Measurements from ENCODE around the gene TRMT44. TPM values are rescaled to one million over a fixed set of nuclear protein-coding genes. Genes with fewer than 3 reads are reported as not detected.
"Not testable (repeated sequence)": the region's sequence is repeated elsewhere in the genome, so short reads cannot be mapped to it uniquely, and the experiment has no call there.

Gene TRMT44
- total RNA-seq, 1 experiment from 2014 or later = 13.0 TPM

DNA sequence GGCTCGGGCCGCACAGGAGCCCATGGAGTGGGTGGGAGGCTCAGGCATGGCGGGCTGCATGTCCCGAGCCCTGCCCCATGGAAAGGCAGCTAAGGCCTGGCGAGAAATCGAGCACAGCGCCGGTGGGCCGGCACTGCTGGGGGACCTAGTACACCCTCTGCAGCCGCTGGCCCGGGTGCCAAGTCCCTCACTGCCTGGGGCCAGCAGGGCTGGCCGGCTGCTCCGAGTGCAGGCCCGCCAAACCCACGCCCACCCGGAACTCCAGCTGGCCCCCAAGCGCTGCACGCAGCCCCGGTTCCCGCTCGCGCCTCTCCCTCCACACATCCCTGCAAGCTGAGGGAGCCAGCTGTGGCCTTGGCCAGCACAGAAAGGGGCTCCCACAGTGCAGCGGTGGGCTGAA is 50.9 kb downstream of the TRMT44 start:
- not testable (repeated sequence) for DNase-seq (ENCODE audit: low read depth)

DNA sequence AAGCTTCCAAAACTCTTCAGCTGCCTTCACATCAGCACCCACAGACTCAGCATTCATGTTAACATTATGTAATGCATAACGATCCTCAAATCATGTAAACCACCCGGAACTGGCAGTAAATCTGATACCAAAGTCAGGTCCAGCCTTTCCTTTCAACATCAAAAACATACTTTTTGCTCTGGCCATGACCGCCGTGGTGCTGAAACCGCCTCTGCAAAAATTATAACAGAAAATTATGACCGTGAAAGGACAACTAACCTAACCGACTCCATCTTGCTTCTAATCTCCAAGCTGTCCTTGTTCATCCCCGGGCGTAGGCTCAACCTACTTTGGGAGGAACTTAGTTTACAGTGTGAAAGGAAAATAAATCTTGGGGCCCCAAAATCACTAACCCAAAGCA is 51.6 kb downstream of the TRMT44 start:
- no peak for DNase-seq (ENCODE audit: low read depth)

DNA sequence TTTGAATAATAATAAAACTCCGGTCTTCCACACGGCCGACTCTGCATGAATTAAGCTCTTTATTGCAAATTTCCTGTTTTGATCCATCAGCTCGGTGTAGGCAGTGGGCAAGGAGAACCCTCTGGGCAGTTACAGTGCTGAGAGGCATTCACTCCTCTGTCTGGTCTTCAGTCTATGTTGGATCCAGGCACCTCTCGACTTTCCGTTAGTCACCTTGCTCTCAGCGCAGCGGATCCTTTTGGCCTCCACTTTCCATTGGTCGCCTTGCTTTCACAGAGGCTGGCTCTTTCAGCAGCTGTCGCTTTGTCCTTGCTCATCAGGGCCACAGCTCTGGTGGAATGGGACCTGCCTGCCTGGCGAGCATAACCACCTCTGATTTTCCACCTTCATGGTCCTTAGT is 52.9 kb downstream of the TRMT44 start:
- no peak for DNase-seq (ENCODE audit: low read depth)

DNA sequence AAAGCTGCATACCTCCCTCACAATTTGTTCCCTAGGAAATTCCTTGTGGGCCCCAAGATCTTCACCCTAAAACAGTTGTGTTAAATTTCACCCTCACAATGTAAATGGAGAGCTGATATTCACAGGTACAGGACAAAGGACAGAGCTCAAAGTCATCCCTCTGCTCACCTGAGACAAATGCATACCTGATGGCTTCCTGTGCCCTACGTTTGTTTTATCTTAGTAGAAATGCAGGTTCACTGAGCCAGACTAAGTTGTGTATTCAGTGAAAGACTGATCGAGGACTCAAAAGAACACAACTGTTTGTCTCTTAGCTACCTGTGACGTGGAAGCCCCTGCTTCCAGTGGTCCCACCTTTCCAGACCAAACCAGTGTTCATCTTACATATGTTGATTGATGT is 53.6 kb downstream of the TRMT44 start:
- DNase-seq (ENCODE audit: low read depth) = no peak

DNA sequence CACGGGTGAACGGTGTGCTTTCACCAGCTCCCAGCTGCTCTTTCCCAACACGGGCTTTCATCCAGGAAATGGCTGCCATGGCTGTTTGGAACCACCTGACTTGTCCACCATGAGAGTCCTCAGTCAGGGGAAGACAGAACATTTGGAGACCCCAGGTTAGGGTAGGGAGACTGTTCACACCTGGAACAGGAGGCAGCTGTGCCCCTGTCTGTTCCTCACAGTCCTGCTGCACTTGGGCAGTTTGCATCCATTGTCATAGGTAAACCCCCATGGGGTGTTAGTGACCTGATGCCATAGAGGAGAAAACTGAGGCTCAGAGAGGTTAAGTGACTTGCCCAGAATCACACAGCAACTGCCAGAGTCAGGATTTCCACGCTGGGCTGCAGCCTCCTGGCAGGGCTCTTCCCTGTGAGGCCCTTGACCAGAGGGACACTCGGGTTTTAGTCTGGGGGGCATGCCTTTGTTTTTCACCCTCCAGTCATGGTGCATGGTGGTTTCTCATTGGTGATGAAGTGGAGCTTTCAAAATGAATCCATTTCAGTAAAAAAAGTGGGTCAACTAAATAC is 54.5 kb downstream of the TRMT44 start:
- DNase-seq (ENCODE audit: low read depth) = no peak

DNA sequence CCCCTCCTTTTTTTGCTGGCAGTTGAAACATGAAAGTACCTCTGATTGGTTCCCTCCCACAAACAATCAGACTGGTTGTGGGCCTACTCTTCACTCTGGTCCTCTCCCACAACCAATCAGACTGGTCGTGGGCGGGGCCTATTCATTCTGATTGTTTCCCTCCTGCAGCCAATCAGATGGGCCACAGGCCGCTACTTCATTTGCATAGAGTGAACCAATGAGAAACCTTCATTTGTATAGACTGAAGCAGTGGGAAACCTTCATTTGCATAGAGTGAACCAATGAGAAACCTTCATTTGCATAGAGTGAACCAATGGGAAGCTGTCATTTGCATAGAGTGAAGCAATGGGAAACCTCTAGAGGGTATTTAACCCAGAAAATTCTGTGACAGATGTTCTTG is 55.2 kb downstream of the TRMT44 start:
- DNase-seq (ENCODE audit: low read depth) = no peak

DNA sequence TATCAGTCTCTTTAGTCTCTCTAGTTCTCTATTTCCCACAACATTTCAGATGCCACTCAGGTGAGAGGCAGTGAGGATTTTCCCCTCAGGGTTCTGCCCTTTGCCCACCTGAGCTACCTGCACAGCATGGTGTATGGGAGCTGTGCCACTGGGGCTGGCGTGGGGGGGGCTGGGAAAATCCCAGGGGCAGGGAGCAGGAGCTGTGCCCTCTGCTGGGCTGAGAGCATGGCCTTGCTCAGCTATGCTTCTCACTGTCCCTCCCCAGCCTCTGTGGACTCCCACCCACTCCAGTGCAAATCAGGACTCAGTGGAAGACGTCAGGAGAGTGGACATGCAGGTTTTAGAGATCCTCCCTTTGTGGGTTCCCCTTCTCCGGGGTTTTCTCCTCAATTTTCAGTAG is 57.2 kb downstream of the TRMT44 start:
- DNase-seq (ENCODE audit: low read depth) = no peak

DNA sequence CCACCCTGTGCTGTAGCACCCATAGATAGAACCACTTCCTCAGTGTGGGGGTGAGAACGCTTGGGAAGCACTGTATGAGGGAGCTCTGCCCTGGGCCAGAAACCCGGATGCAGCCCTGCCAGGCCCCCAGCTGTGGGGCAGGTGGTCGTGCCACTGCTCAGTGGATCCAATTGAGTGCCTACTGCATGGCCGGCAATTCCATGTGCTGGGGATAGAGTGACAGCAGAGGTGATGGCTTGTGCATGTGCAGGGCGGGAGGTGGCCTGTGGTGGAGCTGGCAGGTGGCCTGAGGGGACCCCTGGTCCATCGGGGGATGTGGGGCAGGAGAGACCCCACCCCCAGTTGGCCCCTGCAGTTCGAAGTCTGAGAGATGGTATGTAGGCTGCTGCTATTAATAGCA is 60.4 kb downstream of the TRMT44 start:
- DNase-seq (ENCODE audit: low read depth) = no peak

DNA sequence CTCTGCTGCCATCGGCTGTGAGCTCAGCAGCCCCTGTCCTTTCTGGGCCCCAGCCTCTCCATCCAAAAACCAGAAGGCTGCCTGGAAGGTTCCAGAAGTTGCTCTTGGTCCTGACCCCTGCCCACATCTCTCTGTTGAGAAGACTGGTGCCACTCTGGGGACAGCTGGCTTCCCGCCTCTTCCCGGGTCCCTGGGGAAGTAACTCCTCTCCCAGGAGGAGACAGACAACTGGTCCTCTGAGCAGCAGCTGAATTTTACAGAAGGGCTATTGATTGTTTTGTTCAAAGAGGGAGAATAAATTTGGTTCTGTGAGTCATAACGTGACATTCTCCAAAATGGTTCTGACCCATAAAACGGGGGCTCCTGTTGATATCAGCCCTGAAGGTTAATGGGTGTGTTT is 61.2 kb downstream of the TRMT44 start:
- DNase-seq (ENCODE audit: low read depth) = no peak

DNA sequence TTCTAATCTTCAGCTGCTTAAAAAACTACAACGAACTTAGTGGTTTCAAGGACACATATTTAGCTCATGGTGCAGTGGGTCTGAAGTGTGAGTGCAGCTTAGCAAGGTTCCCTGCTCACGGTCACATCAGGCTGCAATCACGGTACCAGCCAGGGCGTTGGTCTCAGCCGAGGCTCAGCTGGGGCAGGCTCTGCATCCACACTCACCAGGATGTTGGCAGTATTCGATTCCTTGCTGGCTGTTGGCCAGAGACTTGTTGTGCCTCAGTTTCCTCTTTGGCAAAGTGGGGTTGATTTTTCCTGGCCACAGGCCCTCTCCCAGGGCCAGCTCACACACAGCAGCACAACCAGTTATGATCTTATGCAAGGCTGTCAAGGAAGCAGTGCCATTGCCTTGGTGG is 61.8 kb downstream of the TRMT44 start:
- no peak for DNase-seq (ENCODE audit: low read depth)

DNA sequence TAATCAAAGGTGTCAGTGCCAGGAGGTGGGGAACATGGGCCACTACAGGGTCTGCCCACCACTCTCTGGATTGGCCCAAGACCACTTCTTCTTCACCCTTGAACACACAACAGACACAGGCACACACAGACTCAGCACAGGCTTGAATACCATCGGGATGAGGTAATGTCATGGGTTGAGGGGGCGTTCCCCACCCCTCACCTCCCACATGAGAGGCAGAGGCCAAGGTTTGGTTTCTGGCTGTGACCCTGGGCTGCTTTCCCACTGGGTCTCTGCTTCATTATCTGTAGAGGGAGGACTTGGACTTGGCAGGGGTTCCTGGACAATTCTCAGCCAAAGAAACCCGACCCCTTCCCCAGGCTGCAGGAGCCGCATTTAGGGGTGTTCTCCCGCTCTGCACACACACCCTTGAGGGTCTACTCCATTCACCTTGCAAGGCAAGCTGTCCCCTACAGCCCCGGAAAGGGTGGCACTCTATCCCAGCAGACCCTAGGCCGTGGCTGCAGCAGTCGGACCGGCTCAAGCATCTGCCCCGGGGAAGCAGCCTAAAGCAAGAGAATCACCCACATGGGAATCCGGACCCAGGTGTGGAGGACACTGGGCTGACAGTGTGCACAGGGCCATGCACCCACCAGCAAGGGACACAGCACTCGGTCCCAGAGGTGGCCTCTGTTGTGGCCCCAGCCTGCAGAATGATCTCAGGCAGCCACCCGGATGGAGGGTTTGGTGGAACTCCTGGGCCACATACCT is 62.4 kb downstream of the TRMT44 start:
- no peak for DNase-seq (ENCODE audit: low read depth)

DNA sequence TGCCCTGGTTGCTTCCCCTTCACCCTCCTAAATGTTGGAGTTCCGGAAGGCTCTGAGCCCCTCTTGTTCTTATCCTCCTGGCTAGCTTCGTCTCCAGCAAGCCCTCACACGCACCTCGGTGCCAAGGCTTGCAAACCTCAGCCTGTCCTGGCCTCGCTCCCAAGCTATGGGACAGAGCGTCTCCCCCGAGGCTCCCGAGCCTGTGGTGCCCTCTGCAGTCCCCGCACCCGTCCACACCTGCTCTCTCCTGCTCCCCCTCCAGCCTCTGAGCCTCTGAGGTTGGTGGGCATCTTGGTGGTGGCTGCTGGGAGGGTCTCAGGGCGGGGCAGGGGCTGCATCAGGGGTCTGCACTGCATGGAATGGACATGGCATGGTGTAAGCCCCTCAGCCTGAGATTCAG is 63.2 kb downstream of the TRMT44 start:
- no peak for DNase-seq (ENCODE audit: low read depth)

DNA sequence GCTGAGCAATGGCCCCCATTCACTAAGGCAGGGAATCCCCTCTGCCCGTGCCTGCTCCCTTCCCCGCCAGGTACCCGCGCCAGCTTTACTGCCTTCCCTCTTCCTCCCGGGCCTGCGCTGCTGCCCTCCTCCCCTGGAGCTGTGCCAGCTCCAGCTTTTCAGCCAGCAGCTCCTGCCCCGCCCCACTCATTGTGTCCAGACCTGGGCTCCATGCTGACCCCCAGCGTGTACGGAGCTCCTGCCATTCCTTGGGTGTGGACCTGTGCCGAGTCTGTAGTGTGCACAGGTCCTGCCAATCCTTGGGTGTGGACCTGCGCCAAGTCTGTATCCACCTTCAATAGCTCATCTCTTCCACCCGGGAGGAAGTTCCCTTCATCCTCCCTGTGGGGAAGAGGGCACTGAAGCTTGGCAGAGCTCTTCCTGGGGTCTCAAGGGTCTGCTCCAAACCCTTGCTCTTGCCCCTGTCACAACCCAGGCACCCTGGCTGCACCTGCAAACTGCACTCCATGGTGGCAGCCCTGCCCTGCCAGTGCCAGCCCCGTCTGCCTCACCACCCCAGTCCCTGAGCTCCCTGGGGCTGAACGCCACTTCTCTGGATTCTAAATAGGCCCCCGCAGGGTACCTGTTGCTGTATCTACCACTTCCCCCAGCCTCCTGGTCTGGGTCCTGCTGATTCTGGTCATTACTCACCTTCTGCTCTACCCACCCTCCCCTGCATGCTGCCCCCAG is 63.9 kb downstream of the TRMT44 start:
- DNase-seq (ENCODE audit: low read depth) = no peak

DNA sequence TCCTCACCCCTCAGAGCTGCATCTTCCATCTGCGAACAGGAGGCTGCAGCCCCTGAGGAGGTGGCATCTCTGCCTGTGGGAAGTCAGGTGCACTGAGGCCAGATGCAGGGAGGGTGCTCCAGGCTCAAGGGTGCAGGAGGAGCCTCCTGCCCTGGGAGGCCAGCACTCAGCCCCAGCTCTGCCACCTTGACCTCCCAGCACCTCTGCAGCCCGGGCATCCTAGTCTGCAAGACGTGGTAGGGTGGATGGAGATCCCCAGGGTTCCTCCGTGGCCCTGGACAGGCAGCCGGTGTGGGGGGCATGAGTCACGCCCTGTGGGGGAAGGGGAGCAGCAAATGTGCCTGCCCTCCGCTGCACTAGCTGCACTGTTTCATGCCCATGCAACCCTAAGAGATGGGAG is 64.7 kb downstream of the TRMT44 start:
- no peak for DNase-seq (ENCODE audit: low read depth)

DNA sequence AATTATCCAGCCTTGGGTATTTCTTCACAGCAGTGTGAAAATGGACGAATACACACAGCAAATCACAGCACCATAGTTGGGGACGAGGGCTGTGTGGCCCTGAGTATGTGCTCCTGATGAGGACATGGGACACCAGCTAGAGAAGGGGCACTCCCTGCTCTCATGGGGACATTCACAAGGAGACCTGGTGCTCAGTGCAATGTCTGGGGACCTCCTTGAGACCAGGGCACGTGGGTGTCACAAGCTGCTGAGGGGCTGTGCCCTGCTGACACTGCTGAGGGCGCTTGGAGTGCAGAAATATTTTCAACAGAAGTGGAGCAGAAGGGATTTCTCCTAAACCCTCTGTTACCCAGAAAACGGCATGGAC is 65.4 kb downstream of the TRMT44 start:
- no peak for DNase-seq (ENCODE audit: low read depth)

DNA sequence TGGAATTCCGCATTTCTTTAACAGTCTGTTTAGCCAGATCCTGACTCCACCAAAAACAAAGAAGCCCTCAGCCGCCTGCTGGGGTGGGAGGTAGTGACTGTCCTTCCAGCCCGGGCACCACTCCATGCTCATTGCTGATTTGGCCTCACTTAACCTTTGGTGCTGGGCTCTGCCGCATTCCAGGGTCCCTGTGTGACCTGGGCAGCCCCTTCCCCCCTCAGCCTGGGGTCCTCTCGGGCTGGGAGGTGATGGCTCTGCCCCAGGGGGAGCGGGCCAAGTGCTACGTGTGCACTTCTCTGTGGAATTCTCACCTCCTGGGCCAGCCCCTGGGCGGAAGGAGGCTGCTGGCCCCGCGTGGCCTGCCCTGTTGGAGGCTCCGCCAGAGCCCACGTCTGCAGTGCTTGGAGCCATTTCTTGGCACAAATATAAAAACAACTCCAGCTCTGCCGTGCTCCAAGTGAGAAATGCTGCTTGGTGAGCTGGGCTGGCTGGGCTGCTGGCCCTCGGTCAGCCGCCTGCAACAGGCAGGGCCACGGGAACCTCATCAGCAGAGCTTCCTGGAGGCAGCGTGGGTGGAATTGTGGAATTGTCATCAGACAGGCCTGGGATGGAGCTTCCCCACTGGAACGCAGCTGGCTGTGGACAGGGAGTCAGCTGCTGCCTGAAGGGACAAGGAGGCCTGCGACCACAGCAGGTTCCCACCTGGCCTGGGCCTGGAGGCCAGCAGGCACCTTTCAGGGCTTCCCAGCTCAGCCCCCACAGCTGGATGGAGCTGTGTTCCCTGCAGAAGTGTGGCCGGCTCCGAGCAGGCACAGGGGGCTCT is 66.0 kb downstream of the TRMT44 start:
- no peak for DNase-seq (ENCODE audit: low read depth)

DNA sequence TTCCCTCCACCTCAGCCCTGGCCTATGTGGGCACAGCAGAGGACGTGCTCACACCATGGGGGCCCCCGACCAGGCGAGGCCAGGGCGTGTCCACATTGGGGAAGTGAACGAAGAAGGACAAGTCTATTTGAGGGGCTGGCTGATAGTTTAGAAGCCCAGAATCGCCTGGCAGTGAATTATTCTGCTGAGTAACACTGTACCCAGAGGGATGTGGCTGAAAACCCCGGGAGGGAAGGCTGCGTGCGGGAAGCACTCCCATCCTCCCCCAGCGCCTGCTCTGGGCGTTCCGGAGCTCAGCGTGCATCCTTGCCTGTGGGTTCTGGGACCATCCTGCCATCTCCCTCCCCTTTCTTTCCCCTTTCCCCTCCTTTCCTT is 66.6 kb downstream of the TRMT44 start:
- no peak for DNase-seq (ENCODE audit: low read depth)

DNA sequence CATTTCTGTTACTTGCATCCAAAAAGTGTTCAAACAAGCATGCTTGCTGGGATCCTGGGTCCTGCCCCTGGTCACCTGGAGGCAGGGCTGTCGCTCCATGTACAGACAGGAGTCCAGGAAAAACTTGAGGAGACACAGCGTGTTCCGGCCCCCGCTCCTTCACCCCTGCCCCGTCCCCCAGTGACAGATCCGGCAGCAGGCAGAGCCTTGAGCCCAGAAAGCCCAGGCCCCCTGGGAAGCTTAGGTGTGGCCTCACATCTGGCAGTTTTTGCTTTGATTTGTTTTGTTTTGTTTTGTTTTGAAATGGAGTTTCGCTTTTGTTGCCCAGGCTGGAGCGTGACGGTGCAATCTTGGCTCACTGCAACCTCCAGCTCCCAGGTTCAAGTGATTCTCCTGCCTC is 67.0 kb downstream of the TRMT44 start:
- DNase-seq (ENCODE audit: low read depth) = no peak

DNA sequence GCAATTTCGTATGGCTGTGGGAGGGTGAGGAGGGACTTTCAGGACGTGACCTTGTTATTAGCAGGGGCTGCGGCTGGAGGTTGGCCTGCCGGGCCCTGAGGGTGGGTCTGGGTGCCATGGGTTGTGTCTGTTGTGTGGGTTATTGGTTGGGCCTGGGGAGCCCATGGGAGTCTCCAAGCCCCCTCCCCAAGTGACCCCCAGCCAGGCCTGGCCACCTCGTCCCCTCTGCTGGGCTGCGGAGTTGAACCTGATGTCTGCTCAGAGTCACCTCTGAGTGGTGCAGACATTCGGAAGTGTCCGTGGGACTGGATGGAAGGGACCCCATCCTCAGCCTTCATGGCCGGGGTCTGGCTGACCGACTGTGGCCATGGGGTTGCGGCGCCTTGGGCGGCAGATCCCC is 67.7 kb downstream of the TRMT44 start:
- no peak for DNase-seq (ENCODE audit: low read depth)

DNA sequence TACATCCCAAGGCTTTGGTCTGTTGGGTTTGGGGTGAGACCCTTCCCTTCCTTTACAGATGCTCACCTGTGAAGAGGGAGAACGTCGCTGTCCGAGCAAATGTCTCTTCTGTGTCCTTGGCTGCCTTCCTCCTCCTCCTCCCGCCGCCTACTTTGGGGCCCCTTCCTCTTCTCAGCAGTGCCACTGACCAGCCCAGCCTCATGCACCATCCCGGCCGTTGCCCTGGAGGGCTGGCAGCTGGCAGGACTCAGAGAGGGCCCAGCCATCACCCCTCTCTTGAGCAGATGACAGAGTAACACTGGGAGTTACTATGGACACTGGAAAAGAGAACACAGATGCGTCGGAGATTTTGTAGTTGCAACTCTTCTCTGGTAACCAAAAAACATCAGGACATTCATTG is 68.2 kb downstream of the TRMT44 start:
- DNase-seq (ENCODE audit: low read depth) = no peak

DNA sequence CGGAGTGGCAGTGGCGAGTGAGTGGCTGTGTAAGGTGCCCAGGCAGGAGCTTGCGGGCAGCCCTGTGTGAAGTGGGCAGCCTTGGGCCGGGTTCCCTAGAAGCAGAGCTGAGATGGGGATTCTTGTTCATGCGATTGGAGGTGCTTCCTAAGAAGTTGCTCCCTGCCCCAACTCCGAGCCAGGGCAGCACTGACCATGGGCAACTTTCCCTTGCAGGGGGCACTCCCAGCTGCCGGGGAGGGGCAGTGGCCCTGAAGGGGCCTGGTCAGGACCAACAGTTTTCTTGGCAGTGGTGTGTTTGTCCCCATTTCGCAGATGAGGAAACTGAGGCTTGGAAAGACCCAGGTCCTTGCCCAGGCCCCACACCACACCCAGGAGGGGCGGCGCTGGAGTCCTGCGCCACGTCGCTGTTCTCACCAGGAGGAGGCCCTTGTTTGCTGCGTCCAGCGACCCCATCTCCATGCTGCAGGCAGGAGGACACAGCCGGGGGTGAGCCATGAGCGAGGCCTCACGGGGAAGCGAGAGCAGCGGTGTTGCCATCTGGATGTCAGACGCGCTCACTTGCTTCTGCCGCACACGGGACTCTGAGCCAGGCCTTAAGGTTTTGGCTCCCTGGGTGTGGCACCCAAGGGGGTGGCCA is 68.9 kb downstream of the TRMT44 start:
- no peak for DNase-seq (ENCODE audit: low read depth)

DNA sequence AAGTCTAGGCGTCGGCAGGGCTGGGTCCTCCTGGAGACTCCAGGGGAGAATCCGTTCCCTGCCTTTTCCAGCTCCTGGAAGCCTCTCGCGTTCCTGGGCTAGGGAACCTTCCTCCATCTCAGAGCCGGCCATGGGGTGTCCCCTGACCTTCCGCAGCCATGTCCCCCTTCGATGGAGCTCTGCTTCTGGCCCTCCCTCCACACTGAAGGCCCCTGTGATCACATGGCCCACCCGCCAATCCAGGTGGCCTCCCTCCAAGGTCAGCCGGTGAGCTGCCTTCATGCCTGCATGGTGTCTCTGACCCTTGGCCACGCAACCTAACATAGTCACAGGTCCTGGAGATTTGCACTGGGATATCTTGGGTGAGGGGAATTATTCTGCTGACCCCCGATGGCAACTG is 69.6 kb downstream of the TRMT44 start:
- no peak for DNase-seq (ENCODE audit: low read depth)
